Tibial nerve (tissue), 4 donors: ENCODE measurements around the gene DDX51.

ENCODE experiments used
- EP300 ChIP-seq, 2 donors: sonication (generic); formaldehyde crosslinking; IDR thresholded peaks; one replicate each; pipeline ENCODE4 v1.6.1; 2017; ENCODE audit warnings: antibody characterized with exemption in 2 of 2, mild to moderate bottlenecking in 1 of 2
- POLR2A ChIP-seq, 2 donors: fragments of 450-650 bp; IDR thresholded peaks; one replicate each; pipeline ENCODE4 v1.6.1; 2017; ENCODE audit warnings: antibody characterized with exemption in 2 of 2, mild to moderate bottlenecking in 2 of 2, moderate library complexity in 2 of 2
- TF ChIP-seq, protein P1 (sequence below), 5 experiments: fragments of 200-600 bp in 3 of 5; fragments of 450-650 bp in 2 of 5; sonication (generic) in 3 of 5; IDR thresholded peaks; one replicate each; pipeline ENCODE4 v1.5.1; 2016 to 2019; ENCODE audit warnings: antibody characterized with exemption in 5 of 5, mild to moderate bottlenecking in 3 of 5, moderate library complexity in 2 of 5

DNA sequence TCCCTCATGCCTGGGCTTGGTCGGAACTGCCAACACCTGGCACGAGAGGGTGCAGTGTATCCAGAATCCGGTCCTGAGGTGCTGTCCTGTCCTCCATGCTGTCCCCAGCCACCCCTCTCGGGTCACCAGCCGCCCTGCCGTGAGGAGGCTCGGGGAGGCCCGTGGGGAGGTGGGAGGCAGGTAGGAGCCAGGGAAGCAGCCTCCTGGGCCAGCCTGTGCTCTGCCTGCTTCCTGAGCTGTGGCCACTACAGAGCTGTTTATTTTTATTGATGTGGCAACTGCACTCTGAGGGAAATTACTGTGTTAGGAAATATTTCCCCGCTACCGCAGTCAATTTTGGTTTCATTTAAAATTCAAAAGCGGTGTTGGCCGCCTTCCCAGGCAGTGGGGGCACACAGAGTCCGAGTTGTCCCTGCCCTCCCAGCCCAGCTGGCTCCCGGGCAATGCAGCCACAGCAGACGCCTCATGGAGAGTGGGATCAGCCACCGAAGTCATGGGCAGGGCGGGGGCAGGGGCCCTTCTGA lies 18.5 kb upstream of the DDX51 start:
- TF ChIP-seq EP300 (IDR thresholded peaks at IDR 0.05) (peak in 1 of 2 donors; percentile 32), POLR2A (IDR thresholded peaks at IDR 0.05) (no peak)
- TF ChIP-seq, protein P1, sequence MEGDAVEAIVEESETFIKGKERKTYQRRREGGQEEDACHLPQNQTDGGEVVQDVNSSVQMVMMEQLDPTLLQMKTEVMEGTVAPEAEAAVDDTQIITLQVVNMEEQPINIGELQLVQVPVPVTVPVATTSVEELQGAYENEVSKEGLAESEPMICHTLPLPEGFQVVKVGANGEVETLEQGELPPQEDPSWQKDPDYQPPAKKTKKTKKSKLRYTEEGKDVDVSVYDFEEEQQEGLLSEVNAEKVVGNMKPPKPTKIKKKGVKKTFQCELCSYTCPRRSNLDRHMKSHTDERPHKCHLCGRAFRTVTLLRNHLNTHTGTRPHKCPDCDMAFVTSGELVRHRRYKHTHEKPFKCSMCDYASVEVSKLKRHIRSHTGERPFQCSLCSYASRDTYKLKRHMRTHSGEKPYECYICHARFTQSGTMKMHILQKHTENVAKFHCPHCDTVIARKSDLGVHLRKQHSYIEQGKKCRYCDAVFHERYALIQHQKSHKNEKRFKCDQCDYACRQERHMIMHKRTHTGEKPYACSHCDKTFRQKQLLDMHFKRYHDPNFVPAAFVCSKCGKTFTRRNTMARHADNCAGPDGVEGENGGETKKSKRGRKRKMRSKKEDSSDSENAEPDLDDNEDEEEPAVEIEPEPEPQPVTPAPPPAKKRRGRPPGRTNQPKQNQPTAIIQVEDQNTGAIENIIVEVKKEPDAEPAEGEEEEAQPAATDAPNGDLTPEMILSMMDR (IDR thresholded peaks at IDR 0.05): no peak
